Measurements from ENCODE around the gene ZNF524. TPM values are rescaled to one million over a fixed set of nuclear protein-coding genes. Genes with fewer than 3 reads are reported as not detected.

Gene ZNF524
- total and polyA plus RNA-seq, 9 of the 15 experiments (the other 6 are each of a cell fraction or from before 2014, with no cell fraction given) = 0.08 to 15.6 (median 2.9) TPM

- TF ChIP-seq MAFG (tag; conservative IDR thresholded peaks at IDR 0.05) (no peak), ETS1 (conservative IDR thresholded peaks at IDR 0.05; ENCODE audit: control insufficient read depth, low read depth, low read length) (peak; percentile 49; the same call in 1 of the 2 replicates), ZNF316 (IDR thresholded peaks at IDR 0.05) (no peak), HNRNPLL (IDR thresholded peaks at IDR 0.05; ENCODE audit: low read depth, low read length, poor library complexity, severe bottlenecking) (peak; percentile 68), BRF2 (IDR thresholded peaks at IDR 0.05; ENCODE audit: borderline replicate concordance, insufficient read depth, insufficient read length) (no peak), ZNF134 (CRISPR knock-in tag; conservative IDR thresholded peaks at IDR 0.05) (0 out of 2 replicates have a peak, but pooled peaks have one; percentile 48), ELF1 (tag; IDR thresholded peaks at IDR 0.05) (no peak; the same call in 1 of the 2 replicates), MAFK (IDR thresholded peaks at IDR 0.05; ENCODE audit: low read length) (no peak), PRPF4 (IDR thresholded peaks at IDR 0.05; ENCODE audit: insufficient read depth, low read depth, low read length, poor library complexity, severe bottlenecking) (no peak), CREB1 (IDR thresholded peaks at IDR 0.05) (no peak; the same call in 1 of the 2 replicates), CREB1 (CRISPR knock-in tag; IDR thresholded peaks at IDR 0.05) (peak; percentile 87), MBD2 (IDR thresholded peaks at IDR 0.05; ENCODE audit: borderline replicate concordance, low read depth) (no peak), NCOR1 (IDR thresholded peaks at IDR 0.05) (no peak), TSC22D4 (tag; IDR thresholded peaks at IDR 0.05) (no peak), ZNF395 (CRISPR knock-in tag; IDR thresholded peaks at IDR 0.05) (no peak), GTF3C2 (IDR thresholded peaks at IDR 0.05; ENCODE audit: borderline replicate concordance, extremely low read depth, insufficient read length) (no peak), USF2 (CRISPR knock-in tag; IDR thresholded peaks at IDR 0.05) (peak; percentile 71), SMC3 (conservative IDR thresholded peaks at IDR 0.05; ENCODE audit: insufficient read depth, low read depth, low read length) (no peak; the same call in 1 of the 2 replicates), ARID3A (IDR thresholded peaks at IDR 0.05; ENCODE audit: borderline replicate concordance, low read depth, low read length) (no peak)
Measured at GRCh38 chr19:55640043-55640576, 40.0 kb downstream of the ZNF524 start (continued).
